Neuronal stem cell (in vitro differentiated cells): Measurements from ENCODE around the gene ACBD3.

Experiments
- DNase-seq: peaks from one replicate; pipeline ENCODE4 v3.0.0-alpha.2; 2013; ENCODE audit warnings: low spot score
- H2AFZ ChIP-seq: one replicate; pipeline ENCODE4 v1.6.1; 2013; ENCODE audit warnings: mild to moderate bottlenecking, low read length, inconsistent platforms
- H2AK5ac ChIP-seq: 2 replicates; pipeline ENCODE4 v1.6.1; 2013; ENCODE audit warnings: low read depth, mild to moderate bottlenecking, inconsistent platforms, low read length, moderate library complexity, mixed read lengths
- H2BK120ac ChIP-seq: 2 replicates; pipeline ENCODE4 v1.6.1; 2013; ENCODE audit warnings: low read depth, mild to moderate bottlenecking, inconsistent platforms, low read length, moderate library complexity, mixed read lengths
- H2BK12ac ChIP-seq: one replicate; pipeline ENCODE4 v1.6.1; 2013; ENCODE audit warnings: low read length, inconsistent platforms
- H2BK15ac ChIP-seq: 2 replicates; pipeline ENCODE4 v1.6.1; 2013; ENCODE audit warnings: mild to moderate bottlenecking, low read length, inconsistent platforms, mixed read lengths
- H2BK5ac ChIP-seq: one replicate; pipeline ENCODE4 v1.6.1; 2013; ENCODE audit warnings: inconsistent platforms, mild to moderate bottlenecking, low read length, moderate library complexity
- H3K14ac ChIP-seq: one replicate; pipeline ENCODE4 v1.6.1; 2013; ENCODE audit warnings: low read length, inconsistent platforms
- H3K18ac ChIP-seq: 2 replicates; pipeline ENCODE4 v1.6.1; 2013; ENCODE audit warnings: low read length, inconsistent platforms
- H3K23ac ChIP-seq: 2 replicates; pipeline ENCODE4 v1.6.1; 2013; ENCODE audit warnings: low read depth, mild to moderate bottlenecking, mixed read lengths, low read length, inconsistent platforms; ENCODE audit not compliant: poor library complexity
- H3K27ac ChIP-seq: replicated peaks from 3 replicates; pipeline ENCODE4 v1.5.1; 2013; ENCODE audit warnings: low read length, inconsistent platforms
- H3K27me3 ChIP-seq, 3 experiments: 2 replicates each; pipeline ENCODE4 v1.6.1; 2013; ENCODE audit warnings: low read length in 3 of 3, mild to moderate bottlenecking in 2 of 3, inconsistent platforms in 1 of 3, low read depth in 1 of 3, mixed read lengths in 1 of 3, moderate library complexity in 1 of 3; ENCODE audit not compliant: control insufficient read depth in 3 of 3, insufficient read depth in 3 of 3
- H3K36me3 ChIP-seq, 2 donors: replicated peaks in 1 of 2; 2 replicates each; pipeline ENCODE4 v1.6.1; 2013; ENCODE audit warnings: low read length in 2 of 2; ENCODE audit not compliant: control insufficient read depth in 2 of 2, insufficient read depth in 2 of 2
- H3K4ac ChIP-seq: 2 replicates; pipeline ENCODE4 v1.6.1; 2013; ENCODE audit warnings: inconsistent platforms, mild to moderate bottlenecking, low read length, moderate library complexity
- H3K4me1 ChIP-seq, 2 donors: 1 replicate in 1 of 2; 2 replicates in 1 of 2; pipeline ENCODE4 v1.6.1; 2013; ENCODE audit warnings: low read length in 2 of 2, low read depth in 1 of 2; ENCODE audit not compliant: control insufficient read depth in 2 of 2, insufficient read depth in 1 of 2
- H3K4me2 ChIP-seq: one replicate; pipeline ENCODE4 v1.6.1; 2013; ENCODE audit warnings: mild to moderate bottlenecking, low read length, inconsistent platforms; ENCODE audit not compliant: insufficient read depth, poor library complexity, severe bottlenecking
- H3K4me3 ChIP-seq, 2 donors: 2 replicates each; pipeline ENCODE4 v1.5.1; 2013; ENCODE audit warnings: low read length in 2 of 2, mild to moderate bottlenecking in 2 of 2, inconsistent platforms in 1 of 2, moderate library complexity in 1 of 2
- H3K79me1 ChIP-seq: one replicate; pipeline ENCODE4 v1.6.1; 2013; ENCODE audit warnings: low read depth, mild to moderate bottlenecking, inconsistent platforms, low read length, moderate library complexity
- H3K9ac ChIP-seq: one replicate; pipeline ENCODE4 v1.6.1; 2013; ENCODE audit warnings: mild to moderate bottlenecking, low read depth, low read length, inconsistent platforms; ENCODE audit not compliant: poor library complexity
- H3K9me3 ChIP-seq, 2 donors: replicated peaks in 1 of 2; 2 replicates each; pipeline versions ENCODE3 to v1.6.1; 2013; ENCODE audit warnings: low read length in 2 of 2, mild to moderate bottlenecking in 2 of 2, inconsistent platforms in 1 of 2, low read depth in 1 of 2, mixed read lengths in 1 of 2, moderate library complexity in 1 of 2; ENCODE audit not compliant: control insufficient read depth in 2 of 2, insufficient read depth in 1 of 2
- H4K8ac ChIP-seq: one replicate; pipeline ENCODE4 v1.6.1; 2013; ENCODE audit warnings: low read depth, mild to moderate bottlenecking, inconsistent platforms, low read length, moderate library complexity
- H4K91ac ChIP-seq: one replicate; pipeline ENCODE4 v1.6.1; 2013; ENCODE audit warnings: low read length, low read depth, mild to moderate bottlenecking, inconsistent platforms; ENCODE audit not compliant: poor library complexity
- WGBS, 2 donors: extraction: QIAGEN DNeasy Blood & Tissue Kit; methylation state at CpG; one replicate each; pipeline ENCODE4 v1.1.7; 2013; ENCODE audit warnings: missing lambda C conversion rate in 2 of 2, mixed read lengths in 1 of 2; ENCODE audit not compliant: insufficient read length in 2 of 2, insufficient replicate concordance in 1 of 2; ENCODE audit errors: extremely low coverage in 2 of 2; 5-methylcytosine and 5-hydroxymethylcytosine counted together

ACBD3 gene

DNA sequence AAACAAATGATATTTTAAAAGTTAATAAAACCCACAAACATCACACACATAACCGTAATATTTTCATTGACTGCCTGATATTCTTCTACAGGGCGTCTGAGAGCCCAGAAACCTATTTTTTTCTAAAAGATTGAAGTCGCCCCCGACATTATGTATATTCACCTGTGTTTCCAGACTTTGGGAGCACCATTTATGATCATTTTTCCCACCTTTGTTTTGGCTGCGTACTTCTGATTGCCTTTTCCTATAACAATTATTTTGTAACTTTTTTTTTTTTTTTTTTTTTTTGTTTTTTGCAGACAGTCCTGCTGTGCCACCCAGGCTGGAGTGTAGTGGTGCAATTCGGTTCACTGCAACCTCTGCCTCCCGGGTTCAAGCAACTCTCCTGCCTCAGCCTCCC lies 839 bp upstream of the ACBD3 start:
- H2BK12ac ChIP-seq: no peak overlapping the region
- no CpG with 5 or more reads among the region's 7 CpGs for WGBS, 2 donors
- H3K4me3 ChIP-seq: peak overlapping the region in 1 of 2 donors; percentile 89
- no peak overlapping the region for H2AK5ac ChIP-seq
- H3K23ac ChIP-seq: no peak overlapping the region
- no peak overlapping the region for H3K27ac ChIP-seq
- no peak overlapping the region for H4K91ac ChIP-seq
- H4K8ac ChIP-seq: no peak overlapping the region
- peaks cover 9% of the 10 kb centered on the region for H3K79me1 ChIP-seq
- peak overlapping the region; percentile 97 for H2AFZ ChIP-seq
- H3K9ac ChIP-seq: no peak overlapping the region
- no peak overlapping the region for H3K4me2 ChIP-seq
- peaks cover 4 to 12% of the 10 kb centered on the region in 2 donors for H3K4me1 ChIP-seq
- no peak for DNase-seq
- H3K27me3 ChIP-seq: no peaks in the 10 kb centered on the region
- H3K18ac ChIP-seq: no peak overlapping the region
- H3K9me3 ChIP-seq: no peaks in the 10 kb centered on the region
- no peak overlapping the region for H2BK15ac ChIP-seq
- no peak overlapping the region for H2BK5ac ChIP-seq
- H3K4ac ChIP-seq: no peak overlapping the region
- H3K14ac ChIP-seq: no peak overlapping the region
- H2BK120ac ChIP-seq: no peak overlapping the region
- peaks cover 0 to 15% of the 10 kb centered on the region in 2 donors for H3K36me3 ChIP-seq

DNA sequence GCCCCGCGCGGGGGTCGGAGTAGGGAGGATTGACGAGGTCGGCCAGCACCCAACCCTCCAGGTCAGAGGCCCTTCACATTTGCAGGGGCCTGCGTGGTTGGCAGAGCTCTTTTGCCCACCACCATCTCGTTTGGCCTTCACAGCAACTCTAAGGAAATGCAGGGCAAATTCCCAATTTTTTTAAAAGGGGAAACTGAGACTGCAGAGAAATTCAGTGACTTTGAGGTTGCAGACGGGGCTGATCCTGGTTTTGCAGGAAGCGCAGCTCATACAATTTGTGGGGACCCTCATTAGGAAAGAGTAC lies 430 bp upstream of the ACBD3 start:
- Histone ChIP-seq H2BK15ac (peak overlapping the region; percentile 2), H3K4me3 (peak overlapping the region; percentile 89 to 98), H2BK5ac (peak overlapping the region; percentile 90), H3K4ac (no peak overlapping the region), H3K27ac (peak overlapping the region; percentile 80), H4K8ac (no peak overlapping the region), H2BK12ac (no peak overlapping the region), H2AFZ (peak overlapping the region; percentile 97), H3K18ac (peak overlapping the region; percentile 98), H3K79me1 (peaks cover 10% of the 10 kb centered on the region), H2AK5ac (no peak overlapping the region), H3K14ac (no peak overlapping the region), H3K9me3 (no peaks in the 10 kb centered on the region), H3K9ac (peak overlapping the region; percentile 79), H4K91ac (no peak overlapping the region), H3K23ac (peak overlapping the region; percentile 100), H3K36me3 (peaks cover 0 to 18% of the 10 kb centered on the region in 2 donors), H2BK120ac (peak overlapping the region; percentile 61), H3K4me1 (peaks cover 4 to 12% of the 10 kb centered on the region in 2 donors), H3K4me2 (peak overlapping the region; percentile 65), H3K27me3 (no peaks in the 10 kb centered on the region)
- DNase-seq: no peak
- no CpG with 5 or more reads among the region's 10 CpGs for WGBS, 2 donors

DNA sequence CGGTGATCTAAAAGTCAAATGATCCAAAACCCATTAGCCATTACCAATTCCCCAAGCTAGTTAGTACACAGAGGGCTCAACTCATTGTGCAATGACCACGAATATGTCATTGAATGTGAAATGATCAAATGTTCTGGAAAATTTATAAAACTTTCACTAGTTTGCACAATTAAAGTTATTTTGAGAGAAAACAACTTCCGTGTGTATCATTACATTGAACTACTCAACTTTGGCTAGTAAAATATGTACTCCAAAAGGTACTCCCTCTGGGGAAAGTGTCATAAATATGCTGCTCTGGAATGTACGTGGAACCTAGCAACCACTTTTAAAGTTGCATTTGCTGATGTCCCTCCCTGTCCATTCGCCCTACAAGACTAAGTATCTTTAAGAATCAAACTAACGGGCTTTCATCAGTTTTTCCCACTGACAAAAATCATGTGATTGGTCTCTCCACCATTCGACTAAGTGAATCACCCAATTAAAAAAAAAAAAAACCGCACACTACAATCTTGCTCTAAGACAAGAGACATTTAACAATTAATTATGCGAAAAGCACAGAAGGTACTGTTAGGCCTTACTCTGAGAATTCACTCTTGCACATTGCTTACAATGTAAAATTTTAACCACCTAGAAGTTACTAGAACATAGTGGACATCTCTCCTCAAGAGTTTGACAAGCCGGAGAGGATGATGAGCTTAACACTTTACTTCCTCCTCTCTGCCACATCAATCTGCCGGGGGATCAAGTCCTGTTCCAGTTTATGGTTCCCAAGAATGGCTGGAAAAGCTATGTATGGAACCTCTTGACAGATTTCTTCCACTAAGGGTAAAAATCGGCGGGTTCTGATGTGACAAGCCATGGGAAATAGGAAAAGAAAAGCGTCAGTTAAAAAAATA lies 1.2 kb downstream of the ACBD3 start:
- Histone ChIP-seq H3K4ac (no peak overlapping the region), H2BK120ac (no peak overlapping the region), H3K4me2 (peak overlapping the region; percentile 86), H4K91ac (no peak overlapping the region), H3K9me3 (no peaks in the 10 kb centered on the region), H3K18ac (no peak overlapping the region), H3K27me3 (no peaks in the 10 kb centered on the region), H2BK12ac (no peak overlapping the region), H4K8ac (no peak overlapping the region), H2AK5ac (no peak overlapping the region), H3K4me1 (peaks cover 4 to 12% of the 10 kb centered on the region in 2 donors), H3K4me3 (peak overlapping the region; percentile 71 to 89), H3K23ac (no peak overlapping the region), H2BK15ac (no peak overlapping the region), H2AFZ (no peak overlapping the region), H2BK5ac (no peak overlapping the region), H3K9ac (no peak overlapping the region), H3K14ac (no peak overlapping the region), H3K36me3 (peaks cover 0 to 31% of the 10 kb centered on the region in 2 donors), H3K79me1 (peaks cover 10% of the 10 kb centered on the region), H3K27ac (no peak overlapping the region)
- DNase-seq: no peak
- no CpG with 5 or more reads among the region's 14 CpGs for WGBS, 2 donors

DNA sequence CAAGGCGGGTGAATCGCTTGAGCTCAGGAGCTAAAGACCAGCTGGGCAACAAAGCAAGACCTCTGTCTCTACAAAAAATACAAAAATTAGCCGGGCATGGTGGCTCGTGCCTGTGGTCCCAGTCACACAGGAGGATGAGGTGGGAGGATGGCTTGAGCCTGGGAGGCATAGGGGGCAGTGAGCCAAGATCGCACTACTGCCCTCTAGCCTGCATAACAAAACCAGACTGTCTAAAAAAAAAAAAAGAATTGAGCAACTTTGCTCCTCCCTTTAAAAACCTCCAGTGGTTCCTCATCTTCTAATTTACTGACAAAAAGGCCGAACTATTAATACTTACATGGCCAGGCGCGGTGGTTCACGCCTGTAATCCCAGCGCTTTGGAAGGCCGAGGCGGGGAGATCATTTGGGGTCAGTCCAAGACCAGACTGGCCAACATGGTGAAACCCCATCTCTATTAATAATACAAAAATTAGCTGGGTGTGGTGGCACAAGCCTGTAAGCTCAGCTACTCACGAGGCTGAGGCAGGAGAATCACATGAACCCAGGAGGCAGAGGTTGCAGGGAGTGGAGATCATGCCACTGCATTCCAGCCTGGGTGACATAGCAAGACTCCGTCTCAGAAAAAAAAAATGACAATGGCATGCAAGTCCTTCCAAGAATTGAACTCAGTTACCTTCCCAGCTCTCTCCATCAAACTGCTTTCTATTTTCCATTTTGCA lies 4.4 kb downstream of the ACBD3 start:
- H3K27ac ChIP-seq: no peak overlapping the region

More for the DNA sequence above, 4.4 kb downstream of the ACBD3 start:
- Histone ChIP-seq H2BK15ac (no peak overlapping the region), H4K8ac (no peak overlapping the region), H3K4me3 (no peak overlapping the region), H3K18ac (no peak overlapping the region), H3K23ac (peak overlapping the region; percentile 65), H2BK5ac (no peak overlapping the region), H2AFZ (no peak overlapping the region), H3K79me1 (peaks cover 11% of the 10 kb centered on the region), H3K4me2 (no peak overlapping the region), H2AK5ac (no peak overlapping the region), H2BK12ac (no peak overlapping the region), H3K4me1 (peaks cover 4 to 9% of the 10 kb centered on the region in 2 donors), H2BK120ac (no peak overlapping the region), H3K9ac (no peak overlapping the region), H3K14ac (no peak overlapping the region), H3K36me3 (peaks cover 0 to 40% of the 10 kb centered on the region in 2 donors), H4K91ac (no peak overlapping the region), H3K27me3 (no peaks in the 10 kb centered on the region), H3K4ac (no peak overlapping the region), H3K9me3 (no peaks in the 10 kb centered on the region)
- WGBS, 2 donors: no CpG with 5 or more reads among the region's 14 CpGs
- no peak for DNase-seq
